Liver (tissue), 9 donors: Measurements from ENCODE around the gene DBN1. TPM values are rescaled to one million over a fixed set of nuclear protein-coding genes. Genes with fewer than 3 reads are reported as not detected.

Experiments
- DNase-seq: peaks from one replicate; pipeline ENCODE4 v3.0.0-alpha.2; 2017; ENCODE audit warnings: low spot score
- H3K27ac ChIP-seq, 2 donors: one replicate each; pipeline ENCODE4 v1.7.0; 2013; ENCODE audit warnings: inconsistent platforms in 2 of 2, low read length in 2 of 2, control low read depth in 1 of 2, low read depth in 1 of 2, mild to moderate bottlenecking in 1 of 2
- H3K27me3 ChIP-seq, 4 donors: one replicate each; pipeline versions ENCODE4 v1.6.1 to v1.7.0; 2013; ENCODE audit warnings: low read length in 3 of 4, inconsistent platforms in 1 of 4, mild to moderate bottlenecking in 1 of 4, moderate library complexity in 1 of 4; ENCODE audit not compliant: control insufficient read depth in 4 of 4, insufficient read depth in 4 of 4
- H3K36me3 ChIP-seq, 4 donors: one replicate each; pipeline versions ENCODE4 v1.6.1 to v1.7.0; 2013; ENCODE audit warnings: low read length in 3 of 4, mild to moderate bottlenecking in 3 of 4, low read depth in 1 of 4, moderate library complexity in 1 of 4; ENCODE audit not compliant: control insufficient read depth in 4 of 4, insufficient read depth in 3 of 4
- H3K4me1 ChIP-seq, 4 donors: one replicate each; pipeline versions ENCODE4 v1.6.1 to v1.7.0; 2013; ENCODE audit warnings: low read length in 3 of 4, mild to moderate bottlenecking in 3 of 4, moderate library complexity in 1 of 4; ENCODE audit not compliant: control insufficient read depth in 4 of 4, insufficient read depth in 4 of 4
- H3K4me3 ChIP-seq, 3 donors: one replicate each; pipeline versions ENCODE4 v1.6.1 to v1.7.0; 2013; ENCODE audit warnings: low read length in 3 of 3, control low read depth in 1 of 3, low read depth in 1 of 3, mild to moderate bottlenecking in 1 of 3
- H3K9ac ChIP-seq, 2 donors: one replicate each; pipeline ENCODE4 v1.7.0; 2013; ENCODE audit warnings: low read length in 2 of 2, mild to moderate bottlenecking in 2 of 2, moderate library complexity in 2 of 2, control low read depth in 1 of 2, low read depth in 1 of 2
- H3K9me3 ChIP-seq, 4 donors: one replicate each; pipeline versions ENCODE4 v1.6.1 to v1.7.0; 2013; ENCODE audit warnings: low read length in 3 of 4; ENCODE audit not compliant: control insufficient read depth in 4 of 4
- CTCF ChIP-seq: fragments of 150-350 bp; IDR thresholded peaks from 2 replicates; pipeline ENCODE4 v1.5.1; 2017; ENCODE audit warnings: improper control_type of control experiment, low read depth, low read length; ENCODE audit not compliant: missing input control
- EGR1 ChIP-seq, 2 donors: IDR thresholded peaks; 2 replicates each; pipeline ENCODE4 v1.6.1; 2016 to 2018; ENCODE audit warnings: antibody characterized with exemption in 2 of 2, low read depth in 2 of 2
- FOXA1 ChIP-seq: IDR thresholded peaks from 2 replicates; pipeline ENCODE4 v1.6.1; 2016; ENCODE audit warnings: antibody characterized with exemption
- FOXA2 ChIP-seq: IDR thresholded peaks from 2 replicates; pipeline ENCODE4 v1.6.1; 2016; ENCODE audit warnings: antibody characterized with exemption
- GABPA ChIP-seq, 2 donors: IDR thresholded peaks in 1 of 2; conservative IDR thresholded peaks in 1 of 2; 2 replicates each; pipeline ENCODE4 v1.6.1; 2016; ENCODE audit warnings: antibody characterized with exemption in 2 of 2, mild to moderate bottlenecking in 1 of 2, moderate library complexity in 1 of 2
- HNF4G ChIP-seq: IDR thresholded peaks from 2 replicates; pipeline ENCODE4 v1.6.1; 2016; ENCODE audit warnings: antibody characterized with exemption
- JUND ChIP-seq, 2 donors: IDR thresholded peaks; 2 replicates each; pipeline ENCODE4 v1.6.1; 2016; ENCODE audit warnings: antibody characterized with exemption in 2 of 2
- MAX ChIP-seq: IDR thresholded peaks from 2 replicates; pipeline ENCODE4 v1.6.1; 2016; ENCODE audit warnings: antibody characterized with exemption
- NR2F2 ChIP-seq: IDR thresholded peaks from 2 replicates; pipeline ENCODE4 v1.6.1; 2016; ENCODE audit warnings: antibody characterized with exemption
- RAD21 ChIP-seq, 2 donors: IDR thresholded peaks; 2 replicates each; pipeline ENCODE4 v1.6.1; 2016; ENCODE audit warnings: antibody characterized with exemption in 2 of 2, mild to moderate bottlenecking in 2 of 2
- REST ChIP-seq: IDR thresholded peaks from 2 replicates; pipeline ENCODE4 v1.6.1; 2016; ENCODE audit warnings: antibody characterized with exemption, mild to moderate bottlenecking
- RXRA ChIP-seq, 2 donors: IDR thresholded peaks; 2 replicates each; pipeline ENCODE4 v1.6.1; 2017 to 2018; ENCODE audit warnings: antibody characterized with exemption in 2 of 2, mild to moderate bottlenecking in 1 of 2
- SP1 ChIP-seq: IDR thresholded peaks from 2 replicates; pipeline ENCODE4 v1.6.1; 2018; ENCODE audit warnings: antibody characterized with exemption, mild to moderate bottlenecking
- YY1 ChIP-seq: IDR thresholded peaks from 2 replicates; pipeline ENCODE4 v1.6.1; 2016; ENCODE audit warnings: antibody characterized with exemption, mild to moderate bottlenecking
- ZBTB33 ChIP-seq: IDR thresholded peaks from 2 replicates; pipeline ENCODE4 v1.6.1; 2016; ENCODE audit warnings: antibody characterized with exemption
- WGBS: extraction: QIAGEN DNeasy Blood & Tissue Kit; methylation state at CpG from one replicate; pipeline ENCODE4 v1.1.7; 2013; 5-methylcytosine and 5-hydroxymethylcytosine counted together
- polyA plus RNA-seq, 2 donors: library from polyadenylated mRNA; stranded (reverse) in 1 of 2; unstranded in 1 of 2; fragments of 200-250 nt in 1 of 2; fragments of >200 nt in 1 of 2; fragmentation: Nextera tagmentation in 1 of 2; extraction: Ambion mirVana in 1 of 2; gene quantifications; one replicate each; pipeline versions ENCODE4 v1.2.1 to v1.2.3, GENCODE V29; 2013 to 2015
- total RNA-seq, 2 donors: library from RNA; depleted of rRNA; stranded (reverse); fragments of >200 nt; gene quantifications; one replicate each; pipeline ENCODE4 v1.2.3, GENCODE V29; 2014
- donor health status: healthy.
- donor health status: healthy.
- donor health status: healthy.
- donor health status: healthy.
- donor health status: healthy.

The DBN1 gene
- total and polyA plus RNA-seq, 4 donors = 1.5 to 4.9 (median 2.0) TPM

- DNase-seq = no peak
- Histone ChIP-seq H3K36me3 (peaks cover 2 to 15% (median 8%) of the 10 kb centered on the region in 4 donors), H3K27ac (no peak overlapping the region)
Measured at GRCh38 chr5:177440990-177441780, 32.2 kb downstream of the DBN1 start.

More at GRCh38 chr5:177440990-177441780, 32.2 kb downstream of the DBN1 start:
- WGBS = 92% methylated on average over 26 of the region's 26 CpGs
- TF ChIP-seq RAD21 (IDR thresholded peaks at IDR 0.05) = no peak
- no peak for TF ChIP-seq FOXA2
- no peak for TF ChIP-seq YY1
- TF ChIP-seq HNF4G = no peak
- TF ChIP-seq ZBTB33 = no peak
- no peak for TF ChIP-seq GABPA (IDR thresholded peaks at IDR 0.05 in 1 of 2, conservative IDR thresholded peaks at IDR 0.05 in 1 of 2)
- TF ChIP-seq CTCF = no peak
- no peak for TF ChIP-seq NR2F2
- TF ChIP-seq SP1 = no peak
- TF ChIP-seq JUND (IDR thresholded peaks at IDR 0.05) = no peak
- TF ChIP-seq MAX = no peak
- no peak for TF ChIP-seq EGR1 (IDR thresholded peaks at IDR 0.05; ENCODE audit: low read depth in 2 of 2)
- TF ChIP-seq REST = no peak
- TF ChIP-seq RXRA (IDR thresholded peaks at IDR 0.05) = no peak
- TF ChIP-seq FOXA1 = no peak
- H3K4me3 ChIP-seq = no peak overlapping the region
- peaks cover 3 to 4% (median 3%) of the 10 kb centered on the region in 4 donors for H3K4me1 ChIP-seq
- no peak overlapping the region for H3K9ac ChIP-seq
- H3K9me3 ChIP-seq = no peaks in the 10 kb centered on the region
- H3K27me3 ChIP-seq = no peaks in the 10 kb centered on the region
